Stimulated activated naive CD4-positive, alpha-beta T cell treated with Interleukin-2 at 50 U/mL for 16 hours (primary cell): Measurements from ENCODE around the gene CD52.
"Not testable (repeated sequence)": the region's sequence is repeated elsewhere in the genome, so short reads cannot be mapped to it uniquely, and the experiment has no call there.

Experiments
- DNase-seq: peaks from one replicate; lab custom pipeline; 2025; lab: John Stamatoyannopoulos, UW

The CD52 gene

DNA sequence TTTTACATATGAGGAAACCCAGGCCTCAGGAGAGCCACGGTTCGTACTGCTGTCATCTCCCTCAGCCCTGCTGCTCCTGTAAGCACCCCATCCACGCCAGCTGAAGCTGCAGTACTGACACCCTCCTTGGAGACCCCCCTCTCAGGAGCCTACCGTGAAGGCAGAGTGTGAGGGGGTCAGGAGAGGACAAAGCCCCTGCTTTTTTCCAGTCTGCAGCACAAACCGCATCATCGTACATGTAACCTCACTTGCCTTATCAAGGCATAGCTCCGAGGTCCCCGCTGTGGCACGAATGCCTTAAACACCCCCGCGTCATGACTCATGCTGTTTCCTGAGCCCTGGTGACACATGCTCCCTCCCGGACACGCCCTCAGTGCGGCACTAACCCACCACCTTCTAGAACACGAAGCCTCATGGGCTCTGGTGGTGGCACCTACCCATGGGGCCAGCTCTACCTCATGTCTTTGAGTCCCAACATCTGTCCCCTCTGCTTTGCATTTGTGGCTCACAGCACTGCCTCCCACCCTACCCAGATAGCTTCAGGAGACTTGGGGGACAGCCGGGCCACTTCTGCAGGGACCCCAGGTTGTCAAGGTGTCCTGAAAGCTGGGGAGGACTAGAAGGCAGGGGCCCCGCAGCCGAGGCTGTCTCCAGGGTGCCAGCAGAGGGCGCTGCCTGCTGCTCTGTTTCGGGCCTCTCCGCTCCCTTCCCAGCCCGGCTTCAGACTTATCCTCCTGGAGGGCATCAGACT, 33.0 kb upstream of the CD52 start:
- peak; percentile 98 for DNase-seq

DNA sequence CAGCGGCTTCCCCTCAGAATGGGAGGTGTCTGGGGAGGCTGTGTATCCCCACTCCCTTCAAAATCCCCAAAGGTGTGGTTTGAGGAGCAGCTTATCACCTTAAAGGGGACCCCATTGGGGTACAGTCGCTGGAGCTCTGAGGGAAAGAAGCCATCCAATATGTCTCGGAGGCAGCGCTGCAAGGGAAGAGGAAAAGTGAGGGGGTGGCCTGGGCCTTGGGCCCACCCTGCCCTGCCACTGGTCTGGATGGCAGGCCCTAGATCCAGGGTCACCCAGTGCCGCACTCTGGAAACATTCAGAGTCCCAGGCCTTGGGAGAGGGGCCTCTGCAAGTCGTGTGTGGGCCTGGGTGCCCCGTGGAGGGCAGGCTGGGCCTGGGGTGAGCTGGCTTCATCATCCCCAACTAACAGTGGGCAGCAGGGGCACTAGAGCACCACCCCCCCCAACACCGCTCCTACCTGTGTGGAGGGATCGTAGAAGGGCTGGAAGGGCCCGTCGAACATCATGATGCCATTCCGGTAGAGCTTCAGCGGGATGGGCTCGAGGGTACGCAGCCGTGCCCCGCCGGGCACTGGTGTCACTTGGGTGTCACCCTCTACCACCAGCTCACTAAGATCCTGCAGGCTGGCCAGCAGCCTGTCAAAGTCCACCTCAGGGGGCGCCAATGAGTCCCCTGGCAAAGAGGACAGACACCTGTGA, 32.2 kb upstream of the CD52 start:
- DNase-seq = no peak

DNA sequence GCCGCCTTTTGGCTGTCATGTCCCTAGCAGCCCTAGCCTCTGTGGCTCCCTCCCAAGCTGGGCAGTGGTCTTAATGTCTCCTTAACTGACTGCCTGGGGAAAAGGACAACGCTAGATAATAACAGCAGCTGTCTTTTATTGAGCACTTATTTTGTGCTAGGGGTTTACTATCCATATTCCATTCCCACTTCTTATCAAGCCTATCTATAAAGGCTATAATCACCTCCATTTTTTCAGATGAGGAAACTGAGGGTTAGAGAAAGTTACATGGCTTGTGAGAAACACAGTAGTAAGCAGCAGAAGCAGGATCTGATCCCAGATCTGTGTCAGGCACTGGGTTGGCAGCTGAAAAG, 31.7 kb upstream of the CD52 start:
- no peak for DNase-seq

DNA sequence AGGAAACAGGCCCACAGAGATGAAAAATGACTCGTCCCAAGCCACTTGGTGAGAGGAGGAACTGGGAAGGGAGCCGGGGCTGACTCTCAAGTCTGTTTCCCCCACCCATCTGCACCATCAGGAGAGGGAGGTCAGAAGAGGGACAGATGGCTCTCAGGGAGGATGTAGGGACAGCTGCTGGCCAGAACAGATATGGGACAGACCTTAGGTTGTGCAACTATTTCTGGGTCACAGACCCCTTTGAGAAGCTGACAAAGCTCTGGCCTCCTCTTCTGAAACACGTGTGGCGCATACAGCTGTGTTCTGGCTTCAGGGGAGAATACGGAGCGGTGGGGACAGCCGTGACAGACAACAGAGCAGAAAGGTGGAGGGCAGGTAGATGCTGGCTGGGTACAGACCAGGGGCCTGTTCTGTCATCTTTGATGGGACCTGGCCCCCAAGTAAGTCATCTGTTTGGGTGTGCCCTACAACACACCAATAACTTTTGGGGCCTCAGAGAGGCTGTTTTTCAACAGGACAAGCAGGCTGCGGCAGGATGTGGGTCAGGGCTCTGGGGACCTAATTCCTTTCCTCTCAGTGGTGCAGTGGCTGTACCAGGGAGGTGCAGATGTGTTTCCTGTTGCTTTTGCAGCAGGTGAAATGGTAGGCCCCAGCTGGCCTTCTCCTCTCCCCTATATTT, 30.6 kb upstream of the CD52 start:
- DNase-seq = peak; percentile 43

DNA sequence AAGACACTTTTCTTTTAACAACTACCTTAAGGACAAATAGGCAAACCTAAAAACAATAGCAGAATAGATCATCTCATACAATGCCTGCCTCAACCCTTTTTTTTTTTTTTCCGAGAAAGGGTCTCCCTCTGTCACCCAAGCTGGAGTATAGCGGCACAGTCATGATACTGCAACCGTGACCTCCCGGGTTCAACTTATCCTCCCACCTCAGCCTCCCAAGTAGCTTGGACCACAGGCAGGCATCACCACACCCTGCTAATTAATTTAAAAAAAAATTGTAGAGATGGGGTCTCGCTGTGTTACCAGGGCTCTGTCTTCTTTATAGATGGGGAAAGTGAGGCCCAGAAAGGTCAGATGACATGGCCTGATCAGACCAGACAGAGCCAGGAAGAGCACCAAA, 29.9 kb upstream of the CD52 start:
- DNase-seq = no peak

DNA sequence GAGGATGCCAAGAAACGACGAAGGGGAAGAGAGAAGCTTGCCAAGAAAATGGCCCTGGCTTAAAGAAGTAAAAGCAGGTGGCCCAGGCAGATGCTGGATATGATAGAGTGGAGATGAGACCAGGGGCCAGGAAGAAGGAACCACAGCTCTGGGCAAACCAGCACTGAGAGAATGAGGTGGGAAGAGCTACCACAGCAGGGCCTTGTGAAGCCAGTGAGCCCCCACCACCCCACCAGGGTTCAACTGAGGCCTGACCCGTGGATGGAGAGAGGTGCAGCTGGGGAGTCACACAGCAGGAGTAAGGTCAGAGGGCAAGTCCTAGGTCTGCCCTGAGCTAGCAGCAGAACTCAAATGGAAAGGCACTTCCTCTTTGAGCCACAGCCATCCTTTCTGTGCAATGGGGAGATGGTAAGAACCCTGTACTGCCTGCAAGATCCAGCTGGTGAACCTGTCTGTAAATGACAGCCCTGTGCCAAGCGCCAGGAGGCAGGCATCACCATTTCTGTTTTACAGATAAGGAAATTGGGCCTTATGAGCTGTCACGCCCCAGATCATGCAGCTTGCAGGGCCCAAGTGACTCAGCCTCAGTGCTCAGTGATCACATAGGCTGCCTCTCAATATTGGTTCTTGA, 29.3 kb upstream of the CD52 start:
- DNase-seq = peak; percentile 79

DNA sequence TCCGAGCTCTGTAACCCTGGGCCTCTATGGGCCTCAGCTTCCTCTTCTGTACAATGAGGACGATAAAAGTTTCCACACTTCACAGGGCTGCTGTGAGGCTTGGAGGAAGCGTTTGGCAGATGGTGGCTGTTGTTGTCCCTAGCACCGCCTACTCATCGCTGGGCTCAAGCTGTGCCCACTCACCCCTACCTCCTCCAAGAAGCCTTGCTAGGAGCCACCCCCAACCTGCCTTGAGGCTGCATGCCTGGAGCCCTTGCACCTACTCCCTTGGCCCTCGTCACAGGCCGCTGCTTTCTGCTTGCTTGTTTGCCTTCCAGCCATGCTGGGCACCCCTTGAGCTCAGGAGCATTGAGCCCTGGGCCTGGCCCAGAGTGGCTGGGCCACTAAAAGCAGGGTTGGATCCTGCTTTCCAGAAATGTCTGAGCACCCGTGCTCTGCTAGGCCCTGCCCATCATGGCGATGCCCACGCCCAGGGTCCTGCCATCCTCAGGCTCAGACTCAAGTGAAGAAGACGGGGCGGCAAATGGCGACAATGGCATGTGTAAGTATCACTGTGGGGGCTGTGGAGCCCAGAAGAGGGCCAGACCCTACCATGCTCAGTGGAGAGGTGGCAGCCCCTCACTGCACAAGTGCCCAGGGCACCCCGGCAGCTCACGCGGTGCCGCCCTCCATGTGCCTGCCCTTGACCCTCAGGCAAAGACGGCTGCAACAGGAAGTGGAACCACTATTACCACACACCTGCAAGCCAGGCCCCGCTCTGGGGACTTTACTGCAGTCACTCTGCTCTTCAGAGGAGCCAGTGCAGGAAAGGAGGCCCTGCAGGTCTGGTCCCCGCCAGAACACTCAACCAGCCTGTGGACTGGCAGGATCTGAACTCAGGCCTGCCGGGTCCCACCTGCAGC, 28.3 kb upstream of the CD52 start:
- no peak for DNase-seq

DNA sequence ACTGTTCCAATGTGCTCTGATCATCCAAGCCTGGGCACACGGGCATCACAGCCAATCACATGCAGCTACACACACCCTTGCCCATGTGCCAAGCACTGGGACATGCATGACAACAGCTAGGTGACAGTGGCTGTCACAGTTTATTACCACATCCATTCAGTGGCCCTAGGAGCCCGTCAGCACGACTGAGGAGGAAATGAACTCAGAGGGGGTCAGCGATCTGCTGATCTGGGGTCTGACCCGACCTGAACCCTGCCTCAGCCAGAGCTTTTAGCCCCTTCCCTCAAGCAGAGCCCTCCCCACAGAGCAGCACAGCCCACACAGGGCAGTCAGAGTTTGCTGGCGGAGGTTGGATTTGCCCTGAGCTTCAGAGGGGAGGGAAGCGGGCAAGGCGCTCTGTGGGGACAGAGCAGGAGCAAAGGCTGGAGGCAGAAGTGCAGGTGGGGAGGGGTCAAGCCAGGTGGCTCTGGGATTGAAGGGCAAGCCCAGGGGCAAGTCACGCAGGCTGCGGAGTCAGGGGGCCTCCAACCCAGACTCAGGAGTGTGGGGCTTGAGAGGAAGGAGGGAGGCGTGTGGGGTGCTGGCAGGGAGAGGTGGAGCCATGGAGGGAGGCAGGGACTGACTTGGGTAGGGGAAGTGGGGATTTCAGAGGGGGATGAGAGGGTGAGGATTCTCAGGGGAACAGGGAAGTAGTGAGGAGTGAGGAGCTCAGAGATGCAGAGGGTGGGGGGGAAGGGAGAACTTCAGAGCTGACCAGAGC, 27.5 kb upstream of the CD52 start:
- DNase-seq = no peak

DNA sequence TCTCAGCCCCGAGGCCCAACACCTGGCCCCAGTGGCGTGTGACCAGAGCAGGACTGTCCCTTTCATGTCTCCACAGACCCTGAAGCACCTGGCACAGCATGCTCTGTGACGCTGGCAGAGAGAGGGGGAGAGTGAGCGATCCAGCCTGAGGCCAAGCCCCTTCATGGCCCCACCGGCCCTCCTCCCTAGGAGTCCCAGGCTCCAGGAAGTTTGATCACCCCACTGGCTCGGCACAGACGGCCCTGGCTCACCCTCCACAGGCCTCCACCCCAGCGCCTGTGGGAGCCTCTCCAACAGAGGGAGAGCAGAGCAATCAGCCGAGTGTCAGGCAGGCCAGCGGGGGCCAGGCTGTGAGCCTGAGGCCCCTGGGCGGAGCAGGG, 26.9 kb upstream of the CD52 start:
- no peak for DNase-seq

DNA sequence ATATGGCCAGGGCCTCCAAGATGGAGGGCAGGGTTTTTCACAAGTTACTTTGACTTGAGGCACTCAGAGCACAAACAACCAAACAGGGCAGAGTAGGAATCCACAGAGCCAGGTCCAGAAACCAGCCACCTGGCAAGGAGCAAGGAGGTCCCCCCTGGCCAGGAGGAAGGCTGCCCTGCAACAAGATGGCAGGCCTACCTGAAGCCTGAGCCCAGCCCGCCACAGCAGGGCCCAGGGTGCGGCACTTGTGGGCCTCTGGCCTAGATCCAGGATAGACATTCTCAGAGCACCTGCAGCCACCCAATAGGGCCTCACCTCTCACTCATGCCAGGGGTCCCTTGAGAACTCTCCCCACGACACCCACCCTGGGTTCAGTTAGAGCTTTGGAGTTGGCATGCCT, 26.3 kb upstream of the CD52 start:
- DNase-seq = no peak

DNA sequence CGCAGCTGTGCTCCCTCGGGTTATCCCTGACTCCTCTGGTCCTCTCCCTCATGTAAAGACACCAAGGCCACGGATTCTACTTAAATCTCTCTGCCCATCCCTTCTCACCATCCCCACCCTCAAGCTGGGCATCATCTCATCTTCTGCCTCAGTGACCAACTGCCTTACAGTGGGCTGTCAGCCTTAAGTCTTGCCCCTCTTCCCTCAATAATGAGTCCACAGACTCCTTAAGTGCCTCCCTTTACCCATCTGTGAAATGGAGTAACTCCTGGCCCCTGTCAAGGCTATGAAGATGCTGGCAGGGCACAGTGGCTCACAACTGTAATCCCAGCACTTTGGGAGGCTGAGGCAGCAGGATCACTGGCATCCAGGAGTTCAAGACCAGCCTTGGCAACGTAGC, 25.8 kb upstream of the CD52 start:
- no peak for DNase-seq

DNA sequence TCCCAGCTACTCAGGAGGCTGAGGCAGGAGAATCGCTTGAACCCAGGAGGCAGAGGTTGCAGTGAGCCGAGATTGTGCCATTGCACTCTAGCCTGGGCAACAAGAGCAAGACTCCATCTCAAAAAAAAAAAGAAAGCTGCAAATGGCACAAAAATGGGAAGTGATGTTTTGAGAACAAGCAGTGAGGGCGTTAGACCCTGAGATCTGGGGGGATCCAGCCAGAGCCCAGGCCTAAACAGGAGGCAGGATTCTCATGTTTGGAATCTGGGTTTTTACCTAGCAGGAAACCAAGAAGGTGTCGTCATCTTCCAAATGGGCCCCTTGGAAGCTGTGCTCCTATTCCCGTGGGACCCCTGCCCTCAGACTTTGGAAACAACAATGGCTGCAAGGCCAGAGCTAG, 25.0 kb upstream of the CD52 start:
- DNase-seq = not testable (repeated sequence)

DNA sequence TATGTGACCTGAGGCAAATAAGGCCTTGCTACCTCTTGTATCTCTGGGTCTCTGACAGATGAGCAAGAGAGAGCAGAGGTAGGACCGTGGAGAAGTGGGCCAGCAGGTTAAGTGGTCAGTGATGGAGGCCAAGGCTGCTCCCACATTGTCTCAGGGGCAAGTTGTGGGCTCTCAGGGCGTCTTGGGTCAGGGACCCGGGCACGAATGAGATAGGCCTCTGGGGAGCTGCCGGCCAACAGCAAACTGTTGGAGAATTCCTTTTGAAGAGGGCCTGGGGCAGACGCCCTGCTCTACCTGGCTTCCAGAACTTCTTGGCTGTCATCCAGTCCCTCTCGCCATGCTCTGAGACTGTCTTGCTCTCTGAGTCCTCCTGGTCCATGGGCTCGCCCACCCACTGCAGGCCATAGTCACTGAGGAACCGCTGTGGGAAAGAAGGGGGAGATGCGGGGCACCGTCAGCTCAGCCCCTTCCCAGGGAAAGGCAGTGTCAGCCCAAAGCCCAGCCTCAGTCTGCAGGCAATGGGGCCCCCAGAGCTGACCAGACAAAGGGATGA, 23.8 kb upstream of the CD52 start:
- DNase-seq = no peak

DNA sequence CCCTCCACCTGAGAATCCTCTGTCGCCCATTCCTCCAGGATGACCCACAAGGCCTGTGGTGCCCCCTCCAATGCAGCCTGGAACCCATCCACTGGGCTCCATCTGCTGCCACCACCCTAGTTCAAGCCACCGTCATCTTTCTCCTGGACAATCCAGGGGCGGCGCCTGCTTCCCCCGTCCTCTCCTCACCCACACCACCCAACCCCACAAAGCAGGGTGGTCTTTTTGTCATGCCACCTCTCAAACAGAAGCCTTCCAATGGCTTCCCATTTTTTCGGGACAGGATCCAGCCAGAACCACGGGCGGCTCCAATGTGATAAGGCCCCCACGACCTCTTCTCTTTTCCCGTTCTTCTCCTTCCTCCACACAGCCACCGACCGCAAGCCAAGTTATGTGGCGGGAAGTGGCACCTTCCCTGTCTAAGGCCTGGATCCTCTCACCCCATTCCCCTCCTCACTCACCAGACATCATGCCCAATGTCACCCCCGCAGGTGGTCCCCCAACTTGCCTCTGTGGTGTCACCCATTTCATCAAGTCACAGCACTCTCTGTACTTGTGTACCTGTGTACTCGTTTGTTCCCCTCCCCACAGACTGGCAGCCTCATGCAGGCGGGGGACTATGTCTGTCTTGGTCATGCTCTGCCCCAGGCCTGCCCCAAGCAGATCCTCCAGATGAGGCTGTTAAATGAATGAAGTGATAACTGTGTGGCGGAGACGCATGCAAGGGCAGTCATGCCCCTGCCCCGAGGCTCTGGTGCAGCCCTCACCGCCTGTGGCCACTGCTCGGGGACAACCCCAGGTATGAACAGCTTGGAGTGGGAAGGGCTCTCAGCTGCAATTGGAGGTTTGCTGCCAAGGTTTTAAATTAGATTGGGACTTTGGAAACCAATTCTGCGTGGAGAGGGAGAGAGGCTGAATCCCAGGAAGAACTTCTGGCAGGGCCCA, 22.3 kb upstream of the CD52 start:
- DNase-seq = no peak

DNA sequence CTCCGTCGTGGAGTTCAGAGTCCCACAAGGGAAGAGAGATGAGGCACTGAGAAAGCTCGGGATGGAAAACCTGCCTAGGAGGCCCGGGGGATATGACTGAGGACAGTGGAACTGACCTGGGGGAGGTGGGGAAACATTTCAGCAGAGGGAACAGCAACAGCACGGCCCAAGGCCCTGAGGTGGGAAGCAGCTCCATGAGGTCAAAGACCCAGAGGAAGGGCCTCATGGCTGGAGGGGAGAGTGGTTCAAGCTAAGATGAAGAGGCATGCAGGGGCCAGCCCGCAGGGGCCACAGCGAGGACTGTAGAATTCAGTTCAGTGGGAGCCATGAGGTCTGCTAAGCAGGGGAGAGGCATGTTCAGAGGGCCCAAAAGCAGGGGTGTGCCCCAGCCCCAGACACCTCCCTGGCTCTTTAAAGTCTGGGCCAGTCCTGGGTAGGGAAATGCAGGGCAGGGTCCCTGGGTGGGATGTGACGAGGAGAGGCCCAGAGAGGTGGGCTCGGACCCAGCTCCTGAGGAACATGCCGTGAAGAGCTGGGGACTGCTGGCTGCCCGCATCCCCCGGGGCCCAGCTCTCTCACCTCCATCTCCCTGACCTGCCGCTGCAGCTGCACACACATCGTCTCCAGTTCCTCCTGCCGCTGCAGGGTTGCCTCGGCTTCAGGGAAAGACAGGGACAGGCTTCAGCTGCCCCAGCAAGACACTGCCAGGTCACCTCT, 21.3 kb upstream of the CD52 start:
- no peak for DNase-seq

DNA sequence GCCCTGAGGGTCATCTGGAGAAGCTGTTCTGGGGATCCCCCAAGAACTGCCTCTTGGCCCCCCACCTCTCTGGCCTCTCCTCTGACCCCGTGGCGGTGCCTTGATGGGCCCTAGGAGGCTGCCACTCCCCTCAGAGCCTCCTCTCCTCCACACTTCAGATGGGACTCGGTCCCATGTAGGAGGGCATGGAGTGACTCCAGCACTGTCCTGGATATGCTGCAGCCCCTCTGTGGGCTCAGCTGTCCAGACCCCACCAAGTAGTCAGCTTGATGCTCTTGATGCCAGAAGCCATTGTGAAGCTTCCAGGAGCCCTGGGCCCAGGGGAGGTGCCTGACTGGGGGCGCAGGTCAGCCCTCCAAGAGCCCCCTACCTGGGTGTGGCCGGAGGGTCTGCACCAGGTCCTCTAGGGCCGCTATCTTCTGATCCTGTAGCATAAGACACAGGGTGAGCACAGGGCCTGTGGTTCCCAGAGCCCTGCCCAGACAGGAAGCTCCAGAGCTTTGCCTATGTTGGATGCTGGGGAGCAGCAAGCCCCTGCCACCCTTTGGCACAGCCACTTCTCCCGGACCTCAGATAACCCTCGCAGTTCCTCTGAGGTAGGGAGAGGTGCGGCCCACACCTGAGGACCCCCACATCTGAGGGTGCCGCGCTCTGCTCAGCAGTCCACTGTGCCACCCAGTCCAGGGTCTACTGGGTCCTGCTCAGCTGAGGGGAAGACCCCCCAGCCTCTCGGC, 20.5 kb upstream of the CD52 start:
- DNase-seq = no peak

DNA sequence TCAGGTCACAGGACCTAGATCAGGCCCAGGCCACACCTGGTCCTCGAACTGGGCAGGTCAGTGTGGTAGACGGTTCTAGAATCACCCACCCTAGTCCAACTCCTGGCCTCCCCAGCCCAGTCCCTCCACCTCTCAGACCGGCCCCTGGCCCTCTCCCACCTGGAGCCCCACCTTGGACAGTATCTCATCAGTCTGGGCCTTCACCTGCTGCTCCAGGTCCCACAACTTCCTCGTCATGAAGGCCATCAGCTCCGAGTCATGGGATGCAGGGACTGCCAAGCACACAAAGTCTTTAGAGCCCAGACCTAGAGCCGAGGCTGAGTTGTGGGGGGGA, 20.0 kb upstream of the CD52 start:
- no peak for DNase-seq

DNA sequence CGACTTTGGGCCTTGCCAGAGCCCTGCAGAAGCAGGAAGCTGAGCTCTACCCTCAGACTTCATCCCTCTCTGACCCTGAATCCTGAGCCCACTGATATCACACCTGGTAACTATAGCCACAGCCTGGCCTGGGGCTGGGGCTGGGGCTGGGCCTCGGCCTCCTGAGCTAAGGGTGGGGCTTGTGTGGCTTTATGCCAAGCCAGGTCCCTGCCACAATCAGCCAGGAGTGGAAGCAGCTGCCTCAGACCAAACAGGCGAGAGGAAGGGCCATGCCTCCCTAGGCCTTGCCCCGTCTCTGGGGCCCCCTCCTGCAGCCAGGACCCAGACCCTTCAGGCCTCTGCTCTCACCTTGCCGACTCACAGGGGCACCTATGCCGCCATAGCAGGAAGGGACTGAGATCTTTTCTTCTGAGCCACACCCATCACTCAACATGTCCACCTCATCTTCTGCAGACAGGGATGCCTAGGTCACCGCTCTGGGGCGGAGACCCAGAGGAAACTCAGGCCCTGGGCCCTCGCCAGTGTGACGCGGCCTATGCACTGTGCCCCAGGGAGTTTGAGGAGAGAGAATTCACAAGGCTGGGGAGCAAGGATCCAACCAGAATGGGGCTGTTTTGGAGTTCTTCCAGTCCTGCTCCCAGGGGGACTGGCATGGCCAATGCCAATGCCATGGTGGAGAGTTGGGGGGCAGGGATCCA, 17.0 kb upstream of the CD52 start:
- no peak for DNase-seq
